ENCODE data around the gene AP4B1. TPM values are rescaled to one million over a fixed set of nuclear protein-coding genes. Genes with fewer than 3 reads are reported as not detected.

The AP4B1 gene
- total and polyA plus RNA-seq, 9 of the 15 experiments (the other 6 are each of a cell fraction or from before 2014, with no cell fraction given), result 15.8 to 36.5 (median 24.6) TPM

- TF ChIP-seq, protein P1, sequence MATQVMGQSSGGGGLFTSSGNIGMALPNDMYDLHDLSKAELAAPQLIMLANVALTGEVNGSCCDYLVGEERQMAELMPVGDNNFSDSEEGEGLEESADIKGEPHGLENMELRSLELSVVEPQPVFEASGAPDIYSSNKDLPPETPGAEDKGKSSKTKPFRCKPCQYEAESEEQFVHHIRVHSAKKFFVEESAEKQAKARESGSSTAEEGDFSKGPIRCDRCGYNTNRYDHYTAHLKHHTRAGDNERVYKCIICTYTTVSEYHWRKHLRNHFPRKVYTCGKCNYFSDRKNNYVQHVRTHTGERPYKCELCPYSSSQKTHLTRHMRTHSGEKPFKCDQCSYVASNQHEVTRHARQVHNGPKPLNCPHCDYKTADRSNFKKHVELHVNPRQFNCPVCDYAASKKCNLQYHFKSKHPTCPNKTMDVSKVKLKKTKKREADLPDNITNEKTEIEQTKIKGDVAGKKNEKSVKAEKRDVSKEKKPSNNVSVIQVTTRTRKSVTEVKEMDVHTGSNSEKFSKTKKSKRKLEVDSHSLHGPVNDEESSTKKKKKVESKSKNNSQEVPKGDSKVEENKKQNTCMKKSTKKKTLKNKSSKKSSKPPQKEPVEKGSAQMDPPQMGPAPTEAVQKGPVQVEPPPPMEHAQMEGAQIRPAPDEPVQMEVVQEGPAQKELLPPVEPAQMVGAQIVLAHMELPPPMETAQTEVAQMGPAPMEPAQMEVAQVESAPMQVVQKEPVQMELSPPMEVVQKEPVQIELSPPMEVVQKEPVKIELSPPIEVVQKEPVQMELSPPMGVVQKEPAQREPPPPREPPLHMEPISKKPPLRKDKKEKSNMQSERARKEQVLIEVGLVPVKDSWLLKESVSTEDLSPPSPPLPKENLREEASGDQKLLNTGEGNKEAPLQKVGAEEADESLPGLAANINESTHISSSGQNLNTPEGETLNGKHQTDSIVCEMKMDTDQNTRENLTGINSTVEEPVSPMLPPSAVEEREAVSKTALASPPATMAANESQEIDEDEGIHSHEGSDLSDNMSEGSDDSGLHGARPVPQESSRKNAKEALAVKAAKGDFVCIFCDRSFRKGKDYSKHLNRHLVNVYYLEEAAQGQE (IDR thresholded peaks at IDR 0.05; ENCODE audit: borderline replicate concordance), result peak; percentile 32; the same call in 1 of the 2 replicates
- TF ChIP-seq, protein P1 (CRISPR knock-in tag; IDR thresholded peaks at IDR 0.05; ENCODE audit: low read depth), result no peak
- TF ChIP-seq HCFC1 (IDR thresholded peaks at IDR 0.05; ENCODE audit: low read depth, low read length) (no peak; the same call in 1 of the 2 replicates), TBP (optimal IDR thresholded peaks at IDR 0.05; ENCODE audit: low read depth, low read length) (peak; percentile 6), SAP30 (IDR thresholded peaks at IDR 0.05; ENCODE audit: borderline replicate concordance, insufficient read depth, low read depth, low read length, poor library complexity, severe bottlenecking) (no peak), TRIM28 (IDR thresholded peaks at IDR 0.05) (peak; percentile 90), ELF2 (CRISPR knock-in tag; IDR thresholded peaks at IDR 0.05) (no peak), RBM39 (optimal IDR thresholded peaks at IDR 0.05; ENCODE audit: low read depth, low read length) (no peak), ZNF239 (CRISPR knock-in tag; IDR thresholded peaks at IDR 0.05) (no peak), SIRT6 (IDR thresholded peaks at IDR 0.05; ENCODE audit: low read depth, low read length) (no peak), SOX6 (IDR thresholded peaks at IDR 0.05) (peak; percentile 99), ZNF253 (CRISPR knock-in tag; conservative IDR thresholded peaks at IDR 0.05) (no peak), ZNF316 (IDR thresholded peaks at IDR 0.05) (peak; percentile 88), E2F4 (CRISPR knock-in tag; IDR thresholded peaks at IDR 0.05; ENCODE audit: low read depth) (no peak)
- TF ChIP-seq, protein P2, sequence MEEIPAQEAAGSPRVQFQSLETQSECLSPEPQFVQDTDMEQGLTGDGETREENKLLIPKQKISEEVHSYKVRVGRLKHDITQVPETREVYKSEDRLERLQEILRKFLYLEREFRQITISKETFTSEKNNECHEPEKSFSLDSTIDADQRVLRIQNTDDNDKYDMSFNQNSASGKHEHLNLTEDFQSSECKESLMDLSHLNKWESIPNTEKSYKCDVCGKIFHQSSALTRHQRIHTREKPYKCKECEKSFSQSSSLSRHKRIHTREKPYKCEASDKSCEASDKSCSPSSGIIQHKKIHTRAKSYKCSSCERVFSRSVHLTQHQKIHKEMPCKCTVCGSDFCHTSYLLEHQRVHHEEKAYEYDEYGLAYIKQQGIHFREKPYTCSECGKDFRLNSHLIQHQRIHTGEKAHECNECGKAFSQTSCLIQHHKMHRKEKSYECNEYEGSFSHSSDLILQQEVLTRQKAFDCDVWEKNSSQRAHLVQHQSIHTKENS (CRISPR knock-in tag; IDR thresholded peaks at IDR 0.05), result no peak
- TF ChIP-seq, protein P3, sequence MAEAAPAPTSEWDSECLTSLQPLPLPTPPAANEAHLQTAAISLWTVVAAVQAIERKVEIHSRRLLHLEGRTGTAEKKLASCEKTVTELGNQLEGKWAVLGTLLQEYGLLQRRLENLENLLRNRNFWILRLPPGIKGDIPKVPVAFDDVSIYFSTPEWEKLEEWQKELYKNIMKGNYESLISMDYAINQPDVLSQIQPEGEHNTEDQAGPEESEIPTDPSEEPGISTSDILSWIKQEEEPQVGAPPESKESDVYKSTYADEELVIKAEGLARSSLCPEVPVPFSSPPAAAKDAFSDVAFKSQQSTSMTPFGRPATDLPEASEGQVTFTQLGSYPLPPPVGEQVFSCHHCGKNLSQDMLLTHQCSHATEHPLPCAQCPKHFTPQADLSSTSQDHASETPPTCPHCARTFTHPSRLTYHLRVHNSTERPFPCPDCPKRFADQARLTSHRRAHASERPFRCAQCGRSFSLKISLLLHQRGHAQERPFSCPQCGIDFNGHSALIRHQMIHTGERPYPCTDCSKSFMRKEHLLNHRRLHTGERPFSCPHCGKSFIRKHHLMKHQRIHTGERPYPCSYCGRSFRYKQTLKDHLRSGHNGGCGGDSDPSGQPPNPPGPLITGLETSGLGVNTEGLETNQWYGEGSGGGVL (CRISPR knock-in tag; IDR thresholded peaks at IDR 0.05), result no peak
These were observed 9.5 kb upstream of the AP4B1 start (continued) for GRCh38 chr1:113913887-113914664.

Measured in K562 (cell line).